ENCODE results near the gene CPLX4. TPM values are rescaled to one million over a fixed set of nuclear protein-coding genes. Genes with fewer than 3 reads are reported as not detected.

The CPLX4 gene
- total and polyA plus RNA-seq, 2 of the 8 experiments (the other 6 are each of a cell fraction or from before 2014, with no cell fraction given), result not detected

- Histone ChIP-seq H3K79me1 (ENCODE audit: low read depth, low read length) (no peaks in the 10 kb centered on the region), H2BK5ac (ENCODE audit: low read depth, low read length) (no peak overlapping the region), H2BK12ac (ENCODE audit: low read depth, low read length) (0 out of 2 replicates have a peak overlapping the region, but pooled peaks have one; percentile 50), H3K9me3 (ENCODE audit: insufficient read depth in 2 of 2, low read depth in 1 of 2, low read length in 1 of 2) (no peaks in the 10 kb centered on the region), H3K4me3 (ENCODE audit: extremely low read depth in 1 of 4, insufficient read depth in 2 of 4, low read depth in 3 of 4, low read length in 4 of 4) (no peak overlapping the region), H3K14ac (ENCODE audit: insufficient read length) (no peak overlapping the region), H3K4ac (replicated peaks; ENCODE audit: insufficient read length, low read depth, low read length) (no peak overlapping the region), H3K23ac (ENCODE audit: insufficient read length) (no peak overlapping the region), H3K79me2 (ENCODE audit: control insufficient read depth in 1 of 2, insufficient read depth in 2 of 2, low read length in 2 of 2) (no peaks in the 10 kb centered on the region), H4K8ac (ENCODE audit: extremely low read depth, insufficient read depth, low read length) (no peak overlapping the region), H3K4me2 (ENCODE audit: insufficient read depth in 1 of 2, low read depth in 2 of 2, low read length in 2 of 2) (no peak overlapping the region), H4K20me1 (replicated peaks in 1 of 2; ENCODE audit: control insufficient read depth in 1 of 2, insufficient read depth in 2 of 2, low read length in 2 of 2) (no peaks in the 10 kb centered on the region), H2AFZ (ENCODE audit: low read length) (no peak overlapping the region), H3K18ac (ENCODE audit: extremely low read depth, low read length) (no peak overlapping the region), H3K27me3 (replicated peaks in 1 of 4; ENCODE audit: control insufficient read depth in 3 of 4, extremely low read depth in 1 of 4, insufficient read depth in 3 of 4, low read length in 3 of 4) (peaks cover 0 to 13% (median 5%) of the 10 kb centered on the region in 4 experiments; a peak in 6 of 7 replicates), H3K23me2 (ENCODE audit: low read depth, low read length) (peaks cover 2% of the 10 kb centered on the region; the same call in 1 of the 2 replicates), H2AK5ac (ENCODE audit: low read depth, low read length) (no peak overlapping the region), H4K5ac (ENCODE audit: insufficient read length, low read depth, low read length) (no peak overlapping the region), H4K91ac (replicated peaks; ENCODE audit: insufficient read length, low read length) (no peak overlapping the region), H3K36me3 (ENCODE audit: control insufficient read depth in 2 of 4, insufficient read depth in 4 of 4, low read length in 3 of 4) (no peaks in the 10 kb centered on the region), H3K4me1 (replicated peaks in 1 of 4; ENCODE audit: control insufficient read depth in 3 of 4, insufficient read depth in 4 of 4, low read length in 3 of 4) (no peaks in the 10 kb centered on the region; a peak in 1 of 7 replicates), H2BK15ac (ENCODE audit: low read length) (no peak overlapping the region), H3K27ac (ENCODE audit: low read depth, low read length) (no peak overlapping the region), H3K9ac (replicated peaks in 1 of 4; ENCODE audit: extremely low read depth in 1 of 4, low read depth in 3 of 4, low read length in 3 of 4) (no peak overlapping the region), H2BK120ac (replicated peaks; ENCODE audit: low read depth, low read length) (no peak overlapping the region), H2BK20ac (ENCODE audit: low read length) (no peak overlapping the region), H3K56ac (replicated peaks; ENCODE audit: insufficient read length, low read depth, low read length) (no peak overlapping the region)
- POLR2A ChIA-PET (ENCODE audit: partially characterized antibody), result no interaction called here
- WGBS, 2 experiments (ENCODE audit: extremely low coverage in 1 of 2, insufficient coverage in 1 of 2, insufficient read length in 1 of 2, insufficient replicate concordance in 2 of 2, low coverage in 1 of 2, low lambda C conversion rate in 2 of 2, missing lambda C conversion rate in 1 of 2), result 88% methylated on average over 4 of the region's 4 CpGs; no CpG with 5 or more reads in 1 of the 2 experiments
- DNase-seq (ENCODE audit: low read depth in 1 of 2, low spot score in 2 of 2) (no peak), FAIRE-seq (no peak)
- CTCF ChIA-PET (ENCODE audit: partially characterized antibody), result interaction anchor here (1.0 to 1.7 kb wide), 2 partner anchors 41 to 97 kb away, joined by 3 to 4 read pairs; no protein-coding TSS in a partner anchor
- no peak for TF ChIP-seq RXRA (IDR thresholded peaks at IDR 0.05; ENCODE audit: insufficient read depth, low read depth, low read length)
- TF ChIP-seq KDM1A (IDR thresholded peaks at IDR 0.05; ENCODE audit: borderline replicate concordance, low read length), result no peak
- TF ChIP-seq ASH2L (IDR thresholded peaks at IDR 0.05; ENCODE audit: low read length), result no peak
- no peak for TF ChIP-seq PHF8 (conservative IDR thresholded peaks at IDR 0.05; ENCODE audit: low read depth, low read length)
- TF ChIP-seq CTCF (IDR thresholded peaks at IDR 0.05; ENCODE audit: control extremely low read depth in 1 of 3, insufficient read depth in 1 of 3, low read depth in 1 of 3, low read length in 3 of 3), result no peak
- TF ChIP-seq NANOG (IDR thresholded peaks at IDR 0.05; ENCODE audit: insufficient read depth, low read depth, low read length, poor library complexity, severe bottlenecking), result no peak
- TF ChIP-seq YY1 (IDR thresholded peaks at IDR 0.05; ENCODE audit: low read depth, low read length), result no peak
- no peak for TF ChIP-seq POLR2AphosphoS5 (IDR thresholded peaks at IDR 0.05; ENCODE audit: low read depth, low read length)
- no peak for TF ChIP-seq ATF2 (IDR thresholded peaks at IDR 0.05; ENCODE audit: low read length)
- no peak for TF ChIP-seq RFX5 (IDR thresholded peaks at IDR 0.05; ENCODE audit: borderline replicate concordance, low read depth, low read length)
These were observed 13.2 kb downstream of the CPLX4 start for GRCh38 chr18:59305295-59305694.

Measured in H1 (cell line).